SK-N-SH (cell line): ENCODE data around the gene DSCAML1. TPM values are rescaled to one million over a fixed set of nuclear protein-coding genes. Genes with fewer than 3 reads are reported as not detected.

Experiments used
- CTCF ChIA-PET: fragments of 300-600, 350-600 bp; formaldehyde crosslinking; extraction: SDS; loops from one replicate; lab custom pipeline; 2021; lab: Yijun Ruan, JAX
- POLR2A ChIA-PET: fragments of 350-600 bp; sonication (Branson Sonifier 250); formaldehyde crosslinking; extraction: SDS; loops from one replicate; lab custom pipeline; 2020; ENCODE audit warnings: antibody characterized with exemption, inconsistent platforms; lab: Yijun Ruan, JAX
- DNase-seq: peaks from one replicate; pipeline ENCODE4 v3.0.0; 2012
- H2AFZ ChIP-seq: fragments of 200-600 bp; sonication (generic); 2 replicates; pipeline ENCODE4 v1.8.1; 2016; ENCODE audit warnings: antibody characterized with exemption, mild to moderate bottlenecking, low read depth
- H3F3A ChIP-seq: fragments of 200-600 bp; sonication (generic); replicated peaks from 2 replicates; pipeline ENCODE3; 2016; ENCODE audit warnings: antibody characterized with exemption, mild to moderate bottlenecking; ENCODE audit not compliant: insufficient read depth
- H3K27ac ChIP-seq, 2 experiments: fragments of 200-500 bp in 1 of 2; fragments of 200-600 bp in 1 of 2; sonication (Bioruptor generic) in 1 of 2; sonication (generic), shearing (Covaris generic) in 1 of 2; 2 replicates each; pipeline versions ENCODE4 v1.5.1 to v1.6.1; 2014 to 2016; ENCODE audit warnings: low read depth in 2 of 2, inconsistent platforms in 1 of 2, low read length in 1 of 2, mild to moderate bottlenecking in 1 of 2, mixed read lengths in 1 of 2
- H3K27me3 ChIP-seq: fragments of 200-600 bp; sonication (generic), shearing (Covaris generic); 2 replicates; pipeline ENCODE4 v1.6.1; 2016; ENCODE audit warnings: mixed run types; ENCODE audit not compliant: insufficient read depth
- H3K36me3 ChIP-seq, 2 experiments: fragments of 200-500 bp in 1 of 2; fragments of 200-600 bp in 1 of 2; sonication (Bioruptor generic) in 1 of 2; sonication (generic) in 1 of 2; replicated peaks in 1 of 2; 2 replicates each; pipeline versions ENCODE3 to v1.5.1; 2014 to 2016; ENCODE audit warnings: low read length in 1 of 2, mild to moderate bottlenecking in 1 of 2; ENCODE audit not compliant: insufficient read depth in 2 of 2, control insufficient read depth in 1 of 2
- H3K4me1 ChIP-seq, 2 experiments: fragments of 200-500 bp in 1 of 2; fragments of 200-600 bp in 1 of 2; sonication (Bioruptor generic) in 1 of 2; sonication (generic), shearing (Covaris generic) in 1 of 2; 2 replicates each; pipeline versions ENCODE4 v1.5.1 to v1.6.1; 2014 to 2016; ENCODE audit warnings: low read depth in 1 of 2, low read length in 1 of 2, mixed run types in 1 of 2; ENCODE audit not compliant: insufficient read depth in 2 of 2, control insufficient read depth in 1 of 2
- H3K4me2 ChIP-seq: fragments of 200-600 bp; sonication (generic), shearing (Covaris generic); 2 replicates; pipeline ENCODE4 v1.6.1; 2017; ENCODE audit warnings: mixed run types
- H3K4me3 ChIP-seq, 2 experiments: fragments of 200-500 bp in 1 of 2; fragments of 200-600 bp in 1 of 2; sonication (Bioruptor generic) in 1 of 2; sonication (generic), shearing (Covaris generic) in 1 of 2; 2 replicates each; pipeline versions ENCODE4 v1.5.1 to v1.8.1; 2014 to 2016; ENCODE audit warnings: low read depth in 2 of 2, inconsistent platforms in 1 of 2, low read length in 1 of 2, mild to moderate bottlenecking in 1 of 2, mixed read lengths in 1 of 2, moderate library complexity in 1 of 2
- H3K79me2 ChIP-seq: fragments of 200-600 bp; sonication (generic); 2 replicates; pipeline ENCODE4 v1.8.1; 2017; ENCODE audit warnings: mild to moderate bottlenecking; ENCODE audit not compliant: insufficient read depth
- H3K9ac ChIP-seq: fragments of 200-600 bp; sonication (generic); 2 replicates; pipeline ENCODE4 v1.6.1; 2017; ENCODE audit warnings: mixed run types
- H3K9me2 ChIP-seq: fragments of 200-600 bp; sonication (generic); 2 replicates; pipeline ENCODE4 v1.6.1; 2017; ENCODE audit warnings: mixed run types
- H3K9me3 ChIP-seq: fragments of 200-600 bp; sonication (generic); 2 replicates; pipeline ENCODE4 v1.6.1; 2017; ENCODE audit warnings: mixed run types, mild to moderate bottlenecking, moderate library complexity
- H4K20me1 ChIP-seq: fragments of 200-600 bp; sonication (generic); 2 replicates; pipeline ENCODE4 v1.6.1; 2017; ENCODE audit warnings: mild to moderate bottlenecking, mixed run types; ENCODE audit not compliant: insufficient read depth
- CHD2 ChIP-seq: fragments of 150-350 bp; IDR thresholded peaks from 2 replicates; pipeline ENCODE4 v1.6.1; 2018; ENCODE audit warnings: low read length; ENCODE audit not compliant: partially characterized antibody
- CTCF ChIP-seq: fragments of 200-600 bp; sonication (generic); IDR thresholded peaks from 2 replicates; pipeline ENCODE4 v1.6.1; 2017; ENCODE audit warnings: antibody characterized with exemption, mild to moderate bottlenecking, moderate library complexity
- ELF1 ChIP-seq: IDR thresholded peaks from 2 replicates; pipeline ENCODE4 v1.4.0; 2012
- EP300 ChIP-seq, 2 experiments: IDR thresholded peaks; 2 replicates each; pipeline versions ENCODE4 v1.4.0 to v1.6.1; 2012; ENCODE audit warnings: borderline replicate concordance in 1 of 2, low read depth in 1 of 2, low read length in 1 of 2
- FOSL2 ChIP-seq: IDR thresholded peaks from 2 replicates; pipeline ENCODE4 v1.4.0; 2012; ENCODE audit warnings: low read depth, mild to moderate bottlenecking, moderate library complexity, borderline replicate concordance
- FOXJ3 ChIP-seq: sonication (generic); formaldehyde crosslinking; IDR thresholded peaks from 2 replicates; pipeline ENCODE4 v1.5.1; 2020; ENCODE audit warnings: mild to moderate bottlenecking, missing genetic modification reagents
- FOXM1 ChIP-seq: IDR thresholded peaks from 2 replicates; pipeline ENCODE4 v1.4.0; 2012; ENCODE audit warnings: low read depth, mild to moderate bottlenecking
- GABPA ChIP-seq: IDR thresholded peaks from 2 replicates; pipeline ENCODE4 v1.4.0; 2012; ENCODE audit warnings: low read depth, mild to moderate bottlenecking
- IRF3 ChIP-seq: fragments of 150-350 bp; IDR thresholded peaks from 2 replicates; pipeline ENCODE4 v1.6.1; 2016; ENCODE audit warnings: mild to moderate bottlenecking, low read depth, low read length
- MAX ChIP-seq: IDR thresholded peaks from 2 replicates; pipeline ENCODE4 v1.4.0; 2012; ENCODE audit warnings: low read depth
- MXI1 ChIP-seq: IDR thresholded peaks from 2 replicates; pipeline ENCODE4 v1.6.1; 2012; ENCODE audit warnings: mild to moderate bottlenecking, low read depth, low read length, improper control_type of control experiment
- NRF1 ChIP-seq: IDR thresholded peaks from 2 replicates; pipeline ENCODE4 v1.6.1; 2012; ENCODE audit warnings: low read depth, mild to moderate bottlenecking, low read length
- PBX3 ChIP-seq: IDR thresholded peaks from 2 replicates; pipeline ENCODE4; 2012
- RAD21 ChIP-seq: IDR thresholded peaks from 2 replicates; pipeline ENCODE4 v1.6.1; 2012; ENCODE audit warnings: mild to moderate bottlenecking, low read length
- RCOR1 ChIP-seq: fragments of 150-350 bp; IDR thresholded peaks from 2 replicates; pipeline ENCODE4 v1.6.1; 2017; ENCODE audit warnings: antibody characterized with exemption, low read length
- SIN3A ChIP-seq: IDR thresholded peaks from 2 replicates; pipeline ENCODE4 v1.6.1; 2012; ENCODE audit warnings: low read depth, mild to moderate bottlenecking, low read length, moderate library complexity, borderline replicate concordance
- TCF12 ChIP-seq: IDR thresholded peaks from 2 replicates; pipeline ENCODE4 v1.4.0; 2012
- TEAD4 ChIP-seq: IDR thresholded peaks from 2 replicates; pipeline ENCODE4 v1.4.0; 2012; ENCODE audit warnings: mild to moderate bottlenecking, borderline replicate concordance; ENCODE audit not compliant: insufficient read depth
- USF1 ChIP-seq: IDR thresholded peaks from 2 replicates; pipeline ENCODE4 v1.4.0; 2012; ENCODE audit warnings: low read depth, borderline replicate concordance
- ZBTB33 ChIP-seq: IDR thresholded peaks from 2 replicates; pipeline ENCODE4 v1.4.0; 2012; ENCODE audit warnings: low read depth, borderline replicate concordance
- WGBS: methylation state at CpG from one replicate; pipeline ENCODE4 v1.1.6; 2017; ENCODE audit warnings: low lambda C conversion rate; 5-methylcytosine and 5-hydroxymethylcytosine counted together
- polyA plus RNA-seq, 3 experiments: library from polyadenylated mRNA; depleted of rRNA; stranded (reverse); fragments of >200 nt; gene quantifications; 2 replicates each; pipeline ENCODE4 v1.2.3, GENCODE V29; 2012

DSCAML1 gene
- polyA plus RNA-seq, 1 of the 3 experiments (the other 2 are of a cell fraction), result not detected

- Histone ChIP-seq H3K4me3 (no peak overlapping the region), H3K9me2 (no peaks in the 10 kb centered on the region), H3K4me1 (peaks cover 0 to 17% of the 10 kb centered on the region in 2 experiments; a peak in 1 of 4 replicates), H3K36me3 (no peaks in the 10 kb centered on the region), H3K27me3 (peaks cover 7% of the 10 kb centered on the region; the same call in 1 of the 2 replicates), H3F3A (no peaks in the 10 kb centered on the region), H3K9ac (no peak overlapping the region), H2AFZ (no peak overlapping the region), H3K79me2 (no peaks in the 10 kb centered on the region), H3K27ac (no peak overlapping the region), H4K20me1 (no peaks in the 10 kb centered on the region), H3K4me2 (no peak overlapping the region), H3K9me3 (no peaks in the 10 kb centered on the region)
- CTCF ChIA-PET, result interaction anchor here (1.0 to 2.6 kb wide), 4 partner anchors 9 to 290 kb away, joined by 3 to 8 read pairs (median 3); no protein-coding TSS in a partner anchor
- WGBS, result 48% methylated on average over 8 of the region's 8 CpGs
- no peak for DNase-seq
- POLR2A ChIA-PET, result no interaction called here
- TF ChIP-seq FOSL2 (no peak), CHD2 (no peak), RAD21 (no peak), TEAD4 (no peak), MXI1 (no peak), CTCF (no peak), TCF12 (no peak), USF1 (no peak), NRF1 (no peak), FOXM1 (no peak), SIN3A (no peak), GABPA (no peak), EP300 (IDR thresholded peaks at IDR 0.05; ENCODE audit: borderline replicate concordance in 1 of 2, low read depth in 1 of 2, low read length in 1 of 2) (no peak), ELF1 (no peak)
Measured at GRCh38 chr11:117715801-117716200, 81.2 kb downstream of the DSCAML1 start.

GRCh38 chr11:117713538-117713991 is 83.5 kb downstream of the DSCAML1 start:
- POLR2A ChIA-PET, result no interaction called here
- H4K20me1 ChIP-seq, result no peaks in the 10 kb centered on the region

More at GRCh38 chr11:117713538-117713991, 83.5 kb downstream of the DSCAML1 start:
- no peaks in the 10 kb centered on the region for H3K9me3 ChIP-seq
- H3K36me3 ChIP-seq, result no peaks in the 10 kb centered on the region
- no peaks in the 10 kb centered on the region for H3K9me2 ChIP-seq
- CTCF ChIA-PET, result no interaction called here
- peaks cover 0 to 17% of the 10 kb centered on the region in 2 experiments; a peak in 1 of 4 replicates for H3K4me1 ChIP-seq
- H3F3A ChIP-seq, result no peaks in the 10 kb centered on the region
- H3K9ac ChIP-seq, result no peak overlapping the region
- WGBS, result 79% methylated on average over 5 of the region's 6 CpGs
- no peak for DNase-seq
- no peak overlapping the region for H3K27ac ChIP-seq
- H3K4me2 ChIP-seq, result no peak overlapping the region
- no peak overlapping the region for H3K4me3 ChIP-seq
- TF ChIP-seq EP300 (IDR thresholded peaks at IDR 0.05; ENCODE audit: borderline replicate concordance in 1 of 2, low read depth in 1 of 2, low read length in 1 of 2) (no peak), ZBTB33 (no peak), MXI1 (no peak), PBX3 (no peak), RCOR1 (no peak), MAX (no peak), FOXJ3 (CRISPR knock-in tag) (no peak), RAD21 (no peak), NRF1 (no peak), IRF3 (no peak)
- TF ChIP-seq, all 33 proteins: peak for 0
- Histone ChIP-seq H3K27me3 (peaks cover 3% of the 10 kb centered on the region; the same call in 1 of the 2 replicates), H2AFZ (no peak overlapping the region), H3K79me2 (no peaks in the 10 kb centered on the region)
